AG10803 (cell line): ENCODE measurements around the gene IL36RN.
A peak's percentile ranks its signal among the peaks of the same experiment; 100 is the strongest.

ENCODE experiments used
- DNase-seq: peaks from one replicate; pipeline ENCODE4 v3.0.0; 2010; ENCODE audit warnings: low read depth
- H3K4me3 ChIP-seq: 2 replicates; pipeline ENCODE4 v1.5.1; 2011; ENCODE audit warnings: mild to moderate bottlenecking, low read length, control low read depth
- TF ChIP-seq, protein P1 (sequence below): conservative IDR thresholded peaks from 2 replicates; pipeline ENCODE4 v1.5.1; 2011; ENCODE audit warnings: mild to moderate bottlenecking, low read length, control low read depth, inconsistent platforms

The IL36RN gene

DNA sequence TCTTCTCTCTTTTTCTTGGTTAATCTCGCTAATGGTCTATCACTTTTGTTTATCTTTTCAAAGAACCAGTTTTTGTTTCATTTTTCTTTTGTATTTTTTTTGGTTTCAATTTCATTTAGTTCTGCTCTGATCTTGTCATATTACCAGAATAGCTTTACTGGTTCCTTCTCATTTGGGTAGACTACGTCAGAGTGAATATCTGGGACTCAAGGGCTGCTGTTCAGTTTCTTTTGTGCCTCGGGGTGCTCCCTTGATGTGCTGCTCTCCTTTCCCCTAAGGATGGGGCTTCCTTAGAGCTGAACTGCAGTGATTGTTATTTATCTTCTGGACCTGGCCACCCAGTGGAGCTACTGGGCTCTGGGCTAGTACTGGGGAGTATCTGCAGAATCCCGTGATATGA is 39.0 kb downstream of the IL36RN start:
- no peak for DNase-seq
- TF ChIP-seq, protein P1, sequence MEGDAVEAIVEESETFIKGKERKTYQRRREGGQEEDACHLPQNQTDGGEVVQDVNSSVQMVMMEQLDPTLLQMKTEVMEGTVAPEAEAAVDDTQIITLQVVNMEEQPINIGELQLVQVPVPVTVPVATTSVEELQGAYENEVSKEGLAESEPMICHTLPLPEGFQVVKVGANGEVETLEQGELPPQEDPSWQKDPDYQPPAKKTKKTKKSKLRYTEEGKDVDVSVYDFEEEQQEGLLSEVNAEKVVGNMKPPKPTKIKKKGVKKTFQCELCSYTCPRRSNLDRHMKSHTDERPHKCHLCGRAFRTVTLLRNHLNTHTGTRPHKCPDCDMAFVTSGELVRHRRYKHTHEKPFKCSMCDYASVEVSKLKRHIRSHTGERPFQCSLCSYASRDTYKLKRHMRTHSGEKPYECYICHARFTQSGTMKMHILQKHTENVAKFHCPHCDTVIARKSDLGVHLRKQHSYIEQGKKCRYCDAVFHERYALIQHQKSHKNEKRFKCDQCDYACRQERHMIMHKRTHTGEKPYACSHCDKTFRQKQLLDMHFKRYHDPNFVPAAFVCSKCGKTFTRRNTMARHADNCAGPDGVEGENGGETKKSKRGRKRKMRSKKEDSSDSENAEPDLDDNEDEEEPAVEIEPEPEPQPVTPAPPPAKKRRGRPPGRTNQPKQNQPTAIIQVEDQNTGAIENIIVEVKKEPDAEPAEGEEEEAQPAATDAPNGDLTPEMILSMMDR, result no peak
- no peak overlapping the region for H3K4me3 ChIP-seq

DNA sequence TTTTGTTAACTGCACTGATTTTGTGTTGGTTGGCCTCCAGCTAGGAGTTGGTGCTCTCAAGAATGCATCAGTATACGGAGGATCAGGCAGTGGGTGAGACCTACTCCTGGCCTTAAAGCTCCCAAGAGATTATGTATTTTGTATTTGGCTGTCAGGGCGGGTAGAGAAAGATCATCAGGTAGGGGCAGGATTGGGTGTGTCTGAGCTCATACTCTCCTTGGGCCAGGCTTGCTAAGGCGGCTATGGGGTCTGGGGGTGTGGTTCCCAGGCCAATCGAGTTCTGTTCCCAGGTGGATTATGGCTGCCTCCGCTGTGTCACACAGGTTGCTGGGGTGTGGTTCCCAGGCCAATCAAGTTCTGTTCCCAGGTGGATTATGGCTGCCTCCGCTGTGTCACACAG is 39.5 kb downstream of the IL36RN start:
- TF ChIP-seq, protein P1, result no peak
- no peak for DNase-seq

DNA sequence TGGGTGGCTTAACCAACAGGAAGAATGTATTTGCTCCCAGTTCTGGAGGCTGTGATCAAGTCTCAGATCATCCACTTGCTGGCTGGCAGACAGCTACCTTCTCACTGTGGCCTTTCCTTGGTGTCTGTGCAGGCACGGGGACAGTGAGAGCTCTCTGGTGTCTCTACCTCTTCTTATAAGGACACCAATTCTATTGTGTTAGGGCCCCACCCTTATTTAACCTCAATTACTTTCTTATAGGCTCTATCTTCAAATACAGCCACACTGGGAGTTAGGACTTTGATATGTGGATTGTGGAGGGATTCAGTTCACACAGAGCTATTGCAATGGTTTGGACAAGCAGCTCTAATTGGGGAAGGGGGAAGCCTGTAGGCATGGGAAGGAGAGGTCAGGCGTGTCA is 43.1 kb downstream of the IL36RN start:
- no peak overlapping the region for H3K4me3 ChIP-seq
- no peak for DNase-seq
- TF ChIP-seq, protein P1, result no peak

More for the DNA sequence above, 39.5 kb downstream of the IL36RN start:
- H3K4me3 ChIP-seq, result no peak overlapping the region

DNA sequence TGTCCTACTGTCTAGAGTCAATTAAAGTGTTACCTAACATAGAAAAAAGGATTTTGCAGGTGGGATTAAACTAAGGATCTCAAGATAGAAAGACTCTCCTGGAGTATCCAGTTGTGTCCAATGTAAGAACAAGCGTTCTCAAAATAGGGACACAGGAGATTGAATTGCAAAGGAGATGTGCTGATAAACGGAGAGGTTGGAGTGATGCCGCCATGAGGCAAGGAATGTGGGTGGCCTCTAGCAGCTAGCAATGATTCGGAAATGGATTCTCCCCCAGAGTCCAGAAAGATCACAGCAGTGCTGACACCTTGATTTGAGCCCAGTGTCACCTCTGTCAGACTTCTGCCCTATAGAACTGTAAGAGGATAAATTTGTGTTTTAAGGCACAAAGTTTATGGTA is 44.3 kb downstream of the IL36RN start:
- TF ChIP-seq, protein P1, result no peak
- DNase-seq, result no peak
- H3K4me3 ChIP-seq, result no peak overlapping the region

DNA sequence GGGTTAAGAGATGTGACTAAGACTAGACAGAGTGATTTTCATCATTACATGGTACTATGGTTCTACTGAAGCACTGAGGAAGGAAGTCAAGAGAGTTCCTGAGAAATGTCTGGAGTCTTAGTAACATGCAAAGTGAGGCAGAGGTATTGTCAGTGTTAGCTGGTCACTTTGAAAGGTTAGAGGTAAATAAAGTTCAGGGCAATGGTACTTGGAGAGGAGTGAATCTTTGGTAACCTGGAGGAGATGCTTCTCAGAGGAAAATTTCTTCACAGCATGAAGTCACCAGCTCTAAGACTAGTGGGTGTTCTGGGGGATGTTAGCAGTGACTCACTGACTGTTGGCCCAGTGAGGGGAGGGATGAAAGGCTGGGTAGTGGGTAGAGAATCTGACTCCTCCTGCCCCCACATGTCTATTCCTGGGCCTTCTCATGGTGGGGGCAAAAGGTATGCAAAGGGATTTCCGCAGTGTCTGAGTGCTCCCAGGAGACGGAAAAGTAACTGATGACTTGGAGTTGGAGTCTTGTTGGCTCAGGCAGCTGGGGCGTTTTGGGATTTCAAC is 45.1 kb downstream of the IL36RN start:
- peak; percentile 15 for DNase-seq
- TF ChIP-seq, protein P1, result no peak
- no peak overlapping the region for H3K4me3 ChIP-seq

DNA sequence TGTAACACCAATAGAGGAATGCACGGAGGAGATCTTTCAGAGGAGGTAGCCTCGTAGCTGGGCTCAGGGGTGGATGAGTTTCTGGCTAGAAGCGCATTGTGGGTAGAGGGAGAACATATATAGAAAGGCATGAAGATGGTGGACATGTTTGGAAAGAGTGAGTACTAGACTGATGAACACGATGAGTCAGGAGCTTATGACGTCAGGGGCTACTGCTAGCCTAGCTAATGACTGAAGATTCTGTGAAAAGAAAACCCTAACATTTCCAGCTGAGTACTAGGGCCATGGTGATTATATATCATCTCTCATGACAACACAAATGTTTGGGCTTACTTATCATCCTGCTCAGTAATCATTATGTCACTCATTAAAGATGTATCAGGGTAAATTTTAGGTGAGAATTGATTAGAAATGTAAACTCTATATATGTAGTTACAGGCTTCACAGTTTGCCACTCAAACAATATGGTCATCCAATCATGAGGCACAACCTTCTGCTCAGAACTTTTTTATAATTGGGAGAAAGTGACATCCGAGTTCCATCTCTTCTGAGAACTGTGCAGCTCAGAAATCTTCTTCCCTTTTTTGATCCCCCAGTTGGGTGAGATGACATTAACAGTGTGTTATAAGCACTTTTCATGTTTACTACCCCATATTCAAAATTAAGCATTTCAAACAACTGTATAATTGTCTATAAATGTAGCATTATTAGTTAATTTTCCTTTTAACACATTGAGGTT is 46.2 kb downstream of the IL36RN start:
- H3K4me3 ChIP-seq, result no peak overlapping the region
- peak; percentile 27 for DNase-seq
- TF ChIP-seq, protein P1, result no peak

DNA sequence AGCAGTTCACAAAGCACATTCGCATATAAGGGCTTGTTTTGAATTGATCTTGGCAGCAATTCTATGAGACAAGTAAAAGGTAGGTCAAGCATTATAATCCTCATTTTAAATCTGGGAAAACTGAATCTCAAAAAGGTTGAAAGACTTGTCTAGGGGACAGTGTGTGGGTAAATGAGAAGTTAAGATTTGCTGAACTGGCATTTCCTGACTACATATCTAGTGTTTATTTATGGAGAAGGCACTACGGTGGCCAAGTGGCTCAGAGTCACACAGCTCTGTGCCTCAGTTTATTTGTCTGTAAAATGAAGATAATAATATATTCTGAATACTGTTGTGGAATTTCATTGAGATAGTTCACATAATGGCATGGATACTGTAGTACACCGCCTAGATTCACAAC is 52.1 kb downstream of the IL36RN start:
- DNase-seq, result no peak
- TF ChIP-seq, protein P1, result no peak
- no peak overlapping the region for H3K4me3 ChIP-seq
